NCI-H345 (cell line): Measurements from ENCODE around the gene KCND1.

ENCODE experiments used
- DNase-seq: peaks from one replicate; lab custom pipeline; 2025; lab: John Stamatoyannopoulos, UW

The KCND1 gene

DNA sequence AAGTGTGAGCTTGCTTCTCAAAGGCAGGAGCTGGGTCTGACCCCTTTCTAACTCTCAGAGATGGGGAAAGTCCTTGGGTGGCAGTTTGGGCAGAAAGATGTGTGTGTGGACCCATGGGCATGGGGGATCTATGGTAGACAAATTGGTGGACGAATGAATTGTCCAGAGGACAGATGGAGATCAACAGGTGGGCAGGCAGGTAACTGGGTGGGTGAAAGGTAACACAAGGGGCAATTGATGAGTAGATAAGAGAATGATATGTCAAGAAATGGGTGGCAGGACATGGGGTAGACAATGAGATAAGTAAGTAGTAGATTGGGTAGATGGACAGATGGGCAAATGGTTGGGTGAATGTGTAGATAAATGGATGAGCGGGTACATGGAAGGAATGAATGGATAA, 2.9 kb upstream of the KCND1 start:
- no peak for DNase-seq

DNA sequence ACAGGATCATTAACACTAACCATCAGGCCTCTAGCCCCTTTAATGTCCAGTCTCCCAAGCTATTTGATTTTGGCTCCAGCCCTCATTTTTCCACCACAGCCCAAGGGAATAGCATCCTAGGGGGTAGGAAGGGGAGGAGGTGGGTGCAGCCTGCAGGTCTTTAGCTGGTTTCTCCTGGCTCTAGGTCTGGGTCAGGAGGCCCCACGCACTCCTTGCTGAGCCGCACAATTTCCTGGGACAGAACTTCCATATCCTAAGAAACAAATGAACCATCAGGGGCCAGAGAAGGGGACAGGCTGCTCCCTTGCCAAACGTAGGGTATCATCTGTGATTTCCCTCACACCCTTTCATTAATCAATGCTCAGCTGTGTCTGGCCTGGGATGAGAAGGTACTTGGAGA, 2.4 kb upstream of the KCND1 start:
- no peak for DNase-seq

DNA sequence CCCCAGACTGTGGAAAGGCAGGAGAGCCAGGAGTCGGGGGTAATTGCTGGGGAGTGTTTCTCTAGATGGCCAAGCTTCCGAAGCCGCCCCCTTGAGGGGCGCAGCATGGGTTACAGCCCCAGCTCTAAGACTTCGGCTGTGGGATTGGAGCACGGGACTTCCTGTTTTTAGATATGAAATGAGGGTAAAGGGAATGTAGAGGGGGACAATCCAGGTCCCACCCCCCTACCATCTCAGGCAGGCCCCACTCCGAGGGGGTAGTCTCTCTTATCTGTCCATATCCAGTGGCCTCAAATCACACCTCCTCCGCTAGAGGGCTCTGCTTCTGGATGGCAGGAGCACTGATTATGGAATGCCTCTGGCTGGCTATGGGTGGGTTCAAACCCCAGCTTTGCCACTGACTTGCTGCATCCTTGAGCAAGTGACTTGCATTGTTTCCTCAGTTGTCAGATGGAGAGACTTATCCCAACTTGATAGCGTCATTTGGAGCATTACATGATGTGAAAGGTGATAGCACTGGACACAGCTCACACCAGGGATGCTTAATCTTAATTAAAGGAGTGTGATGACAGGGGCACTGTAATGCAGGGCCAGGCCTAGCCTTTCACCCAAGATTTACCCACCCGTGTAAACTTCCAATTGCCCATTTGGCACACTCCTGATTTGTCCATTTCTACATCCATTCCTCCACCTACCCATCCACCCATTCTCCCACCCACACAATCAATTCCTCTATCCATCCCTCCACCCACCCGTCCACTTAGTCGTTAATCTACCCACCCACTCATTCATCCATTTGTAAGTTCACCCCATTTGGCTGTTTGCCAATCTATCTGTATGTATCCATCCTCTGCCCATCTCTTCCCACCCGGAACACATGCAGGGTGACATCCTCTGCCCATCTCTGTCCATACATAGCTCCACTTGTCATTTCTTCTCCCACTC, 848 bp upstream of the KCND1 start:
- DNase-seq = peak; percentile 30

DNA sequence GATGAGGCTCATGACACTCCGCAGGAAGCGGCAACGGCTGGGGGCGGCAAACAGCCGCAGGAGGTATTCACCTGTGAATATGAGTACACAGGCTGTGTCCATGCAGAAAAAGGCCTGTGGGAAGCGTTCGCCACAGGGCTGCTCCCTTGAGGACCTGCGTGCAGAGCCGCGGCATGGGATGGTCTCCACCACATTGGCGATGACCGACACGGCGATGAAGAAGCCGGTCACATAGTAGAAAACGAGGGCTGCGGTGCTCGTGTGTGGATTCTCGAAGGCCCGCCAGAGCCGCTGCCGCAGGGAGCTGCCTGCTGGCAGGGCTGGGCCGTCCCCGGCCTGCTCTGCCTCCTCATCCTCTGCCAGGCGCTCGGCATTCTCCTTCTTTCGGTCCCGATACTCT, 2.2 kb downstream of the KCND1 start:
- DNase-seq = no peak

DNA sequence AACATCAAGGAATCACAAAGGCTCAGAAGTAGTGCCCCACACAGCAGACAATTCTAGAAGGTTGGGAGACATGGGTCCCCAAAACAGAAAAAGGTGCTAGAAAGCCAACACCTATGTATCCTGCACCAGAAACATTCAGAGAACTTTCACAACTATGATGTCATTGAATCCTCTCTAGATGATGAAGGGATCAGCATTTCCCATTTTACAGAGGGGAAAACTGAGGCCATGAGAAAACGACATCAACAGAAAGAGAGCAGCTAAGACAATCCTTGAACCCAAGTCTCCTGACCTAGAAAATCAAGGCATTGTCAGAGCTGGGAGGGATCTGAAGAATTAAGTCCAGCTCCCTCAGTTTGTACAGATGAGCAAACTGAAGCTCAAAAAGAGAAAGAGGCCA, 3.3 kb downstream of the KCND1 start:
- DNase-seq = no peak

DNA sequence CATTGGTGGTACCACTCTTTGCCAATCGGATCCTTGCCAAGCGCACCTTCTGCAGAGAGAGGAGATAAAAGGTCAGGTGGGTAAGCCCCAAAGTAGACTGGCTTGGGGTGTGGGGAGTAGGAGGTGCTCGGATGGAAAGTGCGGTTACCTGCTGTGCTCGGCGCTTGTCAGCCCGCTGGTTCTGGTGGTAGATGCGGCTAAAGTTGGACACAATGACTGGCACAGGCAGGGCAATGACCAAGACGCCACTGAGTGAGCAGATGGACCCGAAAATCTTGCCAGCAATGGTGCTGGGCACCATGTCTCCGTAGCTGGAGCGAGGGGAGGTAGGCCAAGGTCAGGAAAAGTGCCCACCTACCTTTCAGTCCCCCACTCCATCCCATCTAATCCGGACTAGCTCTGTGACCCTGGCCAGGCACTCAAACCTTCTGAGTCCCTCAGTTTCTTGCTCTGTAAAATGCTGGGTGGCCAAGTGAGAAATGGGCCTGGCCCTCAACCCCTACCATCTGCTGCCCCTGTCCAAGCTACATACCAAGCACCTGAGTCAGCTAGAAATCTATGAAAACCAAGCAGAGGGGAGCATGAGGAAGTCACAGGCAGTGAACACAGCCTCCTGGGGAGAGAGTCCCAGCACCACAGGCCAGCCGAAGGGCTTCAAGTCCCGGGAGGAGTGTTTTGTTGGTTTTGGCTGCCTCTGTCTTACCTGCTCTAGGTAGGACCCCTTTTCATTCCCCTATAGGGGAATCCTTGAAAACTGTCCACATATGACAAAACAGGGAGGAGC, 4.7 kb downstream of the KCND1 start:
- no peak for DNase-seq

DNA sequence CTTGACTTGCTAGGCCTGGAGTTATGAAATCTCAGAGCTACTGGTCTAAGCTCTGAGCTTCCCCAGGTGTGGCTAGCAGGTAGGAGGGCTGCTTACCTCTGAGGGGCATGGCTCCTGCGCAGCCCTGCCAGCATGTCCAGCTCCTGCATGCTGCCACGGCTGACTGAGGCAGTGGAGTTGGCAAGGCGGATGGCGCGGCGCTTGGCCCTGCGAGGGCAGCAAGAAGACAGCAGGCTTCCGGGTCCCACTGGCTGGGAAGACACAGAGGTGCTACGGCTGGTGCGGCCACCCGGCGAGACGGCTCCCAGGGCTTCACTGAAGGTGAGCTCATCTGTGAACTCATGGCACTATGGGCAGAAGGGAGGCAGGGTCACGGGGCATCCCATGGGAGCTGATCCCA, 5.7 kb downstream of the KCND1 start:
- no peak for DNase-seq

DNA sequence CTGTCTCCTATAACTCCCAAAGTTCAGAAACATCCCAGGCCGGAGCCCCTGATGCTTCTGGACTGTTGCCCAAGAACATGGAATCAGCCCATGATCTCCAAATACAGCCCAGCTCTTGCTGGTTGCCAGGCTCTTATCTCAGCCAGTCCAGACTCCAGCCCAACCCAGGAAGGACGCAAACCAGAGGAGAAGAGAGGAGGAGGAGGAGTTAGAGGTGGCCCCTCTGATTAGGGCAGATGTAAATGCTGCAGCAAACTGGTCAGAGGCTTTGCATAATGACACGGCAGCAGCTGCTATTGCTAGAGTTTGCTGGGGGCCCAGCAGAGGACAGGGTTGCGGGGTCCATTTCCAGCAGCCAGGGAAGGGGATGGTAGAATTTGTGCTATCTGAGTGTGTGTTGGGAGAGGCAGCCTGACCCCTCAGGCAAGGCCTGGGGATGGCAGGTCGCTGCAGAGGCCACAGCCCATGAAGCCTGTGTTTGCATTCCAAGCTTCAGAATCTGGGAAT, 10.0 kb downstream of the KCND1 start:
- no peak for DNase-seq

DNA sequence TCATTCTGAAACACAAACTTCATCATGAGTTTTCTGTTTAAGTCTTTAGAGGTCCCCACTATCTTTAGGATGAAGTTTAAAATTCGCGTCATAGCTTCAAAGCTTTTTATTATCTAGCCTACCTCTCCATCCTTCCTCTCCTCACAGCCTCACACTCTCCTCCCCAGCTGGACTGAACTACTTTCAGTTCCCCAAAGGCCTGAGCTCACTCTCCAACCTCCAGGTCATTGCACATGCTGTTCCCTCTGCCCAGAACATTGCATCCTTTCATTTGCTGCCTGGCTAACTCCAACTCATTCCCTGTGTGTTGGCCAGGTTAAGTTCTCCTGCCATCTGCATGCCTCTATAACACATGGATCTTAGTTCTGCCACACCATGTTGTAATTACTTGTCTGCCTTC, 11.4 kb downstream of the KCND1 start:
- DNase-seq = no peak

DNA sequence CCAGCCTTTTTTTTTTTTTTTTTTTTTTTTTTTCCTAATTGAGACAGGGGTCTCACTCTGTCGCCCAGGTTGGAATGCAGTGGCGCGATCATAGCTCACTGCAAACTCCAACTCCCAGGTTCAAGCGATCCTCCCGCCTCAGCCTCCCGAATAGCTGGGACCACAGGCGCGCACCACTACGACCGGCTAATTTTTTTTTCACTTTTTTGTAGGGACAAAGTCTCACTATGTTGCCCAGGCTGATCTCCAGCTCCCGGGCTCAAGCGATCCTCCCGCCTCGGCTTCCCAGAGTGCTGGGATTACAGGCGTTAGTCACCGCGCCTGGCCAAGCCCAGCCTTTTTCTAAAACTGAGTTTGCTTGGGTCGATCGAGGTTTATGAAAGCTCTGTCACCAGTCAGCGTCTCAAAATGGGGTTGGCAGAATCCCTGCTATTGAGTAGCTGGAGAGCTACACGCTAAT, 13.0 kb downstream of the KCND1 start:
- no peak for DNase-seq

DNA sequence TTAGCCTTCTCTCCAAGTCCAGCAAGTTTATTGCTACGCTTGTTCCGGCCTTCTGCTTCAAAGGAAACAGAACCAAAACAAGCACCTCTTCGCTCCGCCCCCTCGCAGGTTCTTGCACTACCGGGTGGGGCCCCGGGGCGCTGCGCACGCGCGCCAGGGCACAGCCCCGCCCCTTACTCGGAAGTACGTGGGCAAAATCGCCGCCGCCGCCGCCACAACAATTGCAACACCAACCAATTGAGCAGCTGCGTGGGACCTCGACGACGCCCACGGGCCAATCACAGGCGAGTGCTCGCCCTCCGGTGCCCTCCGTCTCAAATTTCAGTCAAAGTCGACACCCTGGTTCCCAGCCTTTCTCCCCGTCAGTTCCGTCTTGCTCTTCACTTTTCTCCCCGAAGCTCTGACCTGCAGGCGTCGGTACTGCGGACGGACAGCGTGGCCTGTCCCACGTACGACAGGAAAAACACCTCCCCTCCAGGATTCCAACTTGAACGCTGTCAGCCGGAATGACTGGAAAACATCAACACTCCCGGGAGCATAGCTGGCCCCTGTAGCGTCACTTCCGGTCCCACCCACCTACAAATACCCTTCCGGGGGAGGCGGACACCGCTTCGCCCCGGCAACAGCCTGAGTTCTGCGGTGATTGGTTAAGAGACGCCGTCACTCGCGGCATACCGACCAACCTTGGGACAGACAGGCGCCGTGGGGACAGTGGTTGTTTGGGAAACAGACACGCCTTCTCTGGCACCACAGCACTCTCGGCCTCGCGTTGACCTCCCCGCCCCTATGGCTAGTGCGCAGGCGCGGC, 13.6 kb downstream of the KCND1 start:
- DNase-seq = peak; percentile 97

DNA sequence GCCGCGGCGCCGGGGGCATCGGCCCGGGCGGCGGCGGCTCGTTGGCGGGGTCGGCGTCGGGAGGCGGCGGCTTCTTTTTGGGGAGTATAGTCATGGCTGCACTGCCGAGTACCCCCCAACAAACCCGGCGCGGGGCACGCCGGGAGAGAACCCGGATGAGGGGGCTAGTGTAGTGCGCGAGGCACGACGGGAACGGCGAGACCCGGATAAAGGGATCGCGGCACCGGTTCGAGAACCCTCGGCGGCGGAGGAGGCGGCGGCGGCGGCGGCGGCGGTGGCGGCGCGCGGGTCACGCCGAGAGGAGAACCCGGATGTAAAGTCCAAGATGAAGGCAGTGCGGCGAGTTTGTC, 14.2 kb downstream of the KCND1 start, which contains the start of gene OTUD5:
Gene OTUD5, minus strand, starts transcription at position 131 of the 350 bp plus-strand sequence. Its CDS starts 37 bp downstream, at position 94.
- peak; percentile 83 for DNase-seq

DNA sequence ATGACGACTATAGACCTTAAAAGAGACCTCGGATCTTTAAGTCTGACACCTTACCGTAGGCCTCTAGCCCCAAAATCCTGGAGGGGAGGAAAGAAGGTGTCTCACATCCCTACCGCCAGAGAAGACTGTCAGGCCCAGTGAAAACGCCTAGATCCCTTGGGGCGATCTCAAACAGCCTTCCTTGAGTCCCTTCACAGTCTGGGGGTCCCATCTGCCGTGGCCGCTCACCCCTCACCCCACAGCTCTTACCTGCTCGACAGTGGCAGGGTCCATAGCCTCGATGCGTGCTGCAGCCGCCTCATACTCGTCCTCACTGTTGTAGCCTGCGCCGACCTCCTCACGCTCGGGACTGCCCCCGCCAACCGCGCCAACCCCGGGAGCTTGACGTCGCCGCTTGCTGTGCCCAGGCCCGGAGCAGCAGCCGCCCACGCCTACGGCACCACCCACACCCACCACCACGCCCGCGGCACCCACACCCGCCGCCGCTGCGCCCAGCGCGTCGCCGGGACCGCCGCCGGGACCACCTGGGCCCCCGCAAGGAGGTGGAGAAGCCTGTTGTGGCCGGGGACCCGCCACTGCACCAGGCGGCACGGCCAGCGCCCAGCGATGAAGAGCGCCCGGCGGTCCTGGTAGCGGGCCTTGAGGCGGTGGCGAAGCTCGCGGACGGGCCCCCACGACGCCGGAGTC, 14.8 kb downstream of the KCND1 start:
- DNase-seq = no peak

DNA sequence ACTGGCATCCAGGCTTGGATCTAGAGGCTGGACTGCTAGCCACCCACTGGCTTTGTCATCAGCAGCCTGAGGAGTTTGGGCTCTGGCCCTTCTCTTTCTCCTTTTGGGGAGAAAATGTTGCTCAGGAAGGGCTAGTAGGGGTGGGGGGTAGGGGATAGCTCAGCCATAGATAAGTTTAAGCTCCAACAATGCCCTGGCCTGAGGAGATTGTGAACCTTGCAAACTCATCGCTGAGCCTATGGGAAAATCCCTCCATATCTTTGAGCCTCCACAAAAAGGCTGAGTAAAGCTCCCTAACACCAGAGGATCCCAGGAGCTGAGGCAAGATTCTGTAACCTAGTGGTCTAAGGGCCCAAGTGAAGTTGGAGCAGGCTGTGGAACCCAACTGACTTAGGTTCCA, 23.1 kb downstream of the KCND1 start:
- no peak for DNase-seq

DNA sequence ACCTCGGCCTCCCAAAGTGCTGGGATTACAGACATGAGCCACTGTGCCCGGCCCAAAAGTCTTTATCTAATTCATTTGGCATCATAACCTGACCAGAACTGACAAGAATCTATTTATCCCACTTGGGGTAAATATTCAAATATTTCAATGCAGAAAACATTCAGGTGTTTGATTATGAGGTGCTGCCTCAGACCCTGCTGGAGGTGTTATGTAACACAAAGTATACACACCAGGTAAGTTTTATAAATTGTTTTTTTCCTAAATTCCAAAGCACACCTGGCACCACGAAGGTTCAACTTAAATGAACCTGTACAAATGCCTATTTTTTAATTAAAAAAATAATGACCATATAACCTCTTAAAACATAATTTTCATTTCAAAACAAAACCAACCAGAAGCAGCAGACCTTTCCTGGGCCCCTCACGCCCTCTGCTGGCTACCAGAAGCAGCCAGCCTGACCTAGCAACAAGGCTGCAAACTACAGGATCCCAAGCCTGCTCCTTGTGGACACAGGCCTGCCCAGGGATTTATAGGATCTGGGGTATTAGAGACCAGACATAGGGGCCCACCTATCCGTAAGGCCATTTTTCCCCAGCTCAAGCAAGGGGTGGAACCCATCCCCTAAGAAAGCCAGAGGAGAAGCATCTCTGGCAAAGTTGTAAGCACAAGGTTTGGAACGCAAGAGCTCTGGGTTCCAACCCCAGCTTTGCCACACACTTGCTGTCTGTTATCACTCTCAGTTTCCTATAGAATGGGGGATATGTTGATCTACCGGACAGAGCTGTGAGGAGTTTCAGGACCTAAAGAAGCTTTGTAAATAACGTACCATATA, 25.9 kb downstream of the KCND1 start:
- peak; percentile 16 for DNase-seq

DNA sequence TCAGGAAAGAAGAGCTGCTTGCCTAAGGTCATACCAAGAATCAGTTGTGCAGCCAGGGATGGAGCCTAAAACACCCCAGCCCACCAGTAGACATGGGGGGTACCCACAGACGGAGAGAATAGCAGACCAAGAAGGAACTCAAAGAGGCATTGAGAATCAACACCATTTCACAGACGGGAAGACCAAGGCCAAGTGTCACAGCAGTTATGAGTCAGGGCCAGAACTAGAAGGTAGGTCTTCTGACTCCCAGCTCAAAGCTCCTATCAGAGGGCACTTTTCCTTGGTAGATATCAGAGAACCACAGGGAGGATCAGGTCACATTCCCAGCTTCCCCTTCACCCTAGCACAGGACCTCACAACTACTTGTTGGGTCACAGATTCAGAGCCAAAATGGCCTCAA, 28.7 kb downstream of the KCND1 start:
- DNase-seq = no peak

DNA sequence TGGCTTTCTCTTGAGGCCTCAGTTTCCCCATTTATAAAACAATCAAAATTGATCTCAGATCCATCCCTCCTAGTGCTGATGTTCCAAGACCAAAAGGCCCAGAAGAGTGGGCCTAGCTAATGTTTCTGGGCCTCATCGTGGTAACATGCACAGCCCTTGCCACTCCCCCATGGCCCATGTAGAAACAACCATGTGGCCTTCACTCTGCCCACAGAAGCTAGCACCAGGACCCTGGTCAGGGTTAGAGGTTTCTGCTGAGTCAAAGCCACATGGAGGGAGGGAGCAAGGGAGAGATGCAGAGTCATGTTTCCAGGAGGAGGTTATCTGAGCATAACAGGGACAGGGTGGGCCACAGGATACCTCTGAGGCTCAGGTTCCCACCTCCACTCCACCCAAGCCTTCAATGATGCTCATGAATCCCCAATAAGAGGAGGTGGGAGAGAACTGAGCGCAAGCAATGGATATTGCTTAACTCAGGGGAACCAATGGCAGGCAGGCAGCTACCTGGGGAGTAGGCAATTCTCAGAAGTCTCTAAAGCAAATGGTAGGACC, 31.2 kb downstream of the KCND1 start:
- no peak for DNase-seq

DNA sequence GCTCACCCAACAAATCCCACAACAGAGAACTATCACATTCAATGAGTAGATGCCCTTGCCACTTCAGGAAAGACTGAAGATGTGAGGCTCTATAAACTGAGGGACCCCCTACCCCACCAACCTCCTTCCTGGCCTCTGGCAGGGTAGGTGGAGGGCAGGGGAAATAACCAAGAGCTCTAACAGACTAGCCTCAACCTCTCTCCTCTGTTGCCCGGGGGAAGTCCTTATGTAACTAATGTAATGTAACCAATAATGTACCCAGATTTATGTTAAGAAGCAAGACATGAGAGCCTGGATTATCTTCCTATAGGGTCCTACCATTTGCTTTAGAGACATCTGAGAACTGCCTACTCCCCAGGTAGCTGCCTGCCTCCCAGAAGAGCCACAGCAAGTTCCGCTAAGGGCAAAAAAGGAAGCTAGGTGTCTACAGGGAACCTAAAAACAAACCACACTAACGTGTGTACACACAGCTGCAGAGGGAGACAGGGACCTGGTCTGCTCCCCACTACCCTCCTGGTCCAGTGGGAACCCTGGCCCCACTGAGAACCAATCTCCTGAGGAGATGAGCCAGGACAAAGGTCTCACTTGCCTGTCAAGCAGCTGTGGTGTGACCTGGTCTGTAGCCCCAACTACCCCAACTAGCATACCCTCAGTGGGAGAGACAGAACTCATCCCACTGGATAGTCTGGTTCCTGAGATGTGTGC, 32.0 kb downstream of the KCND1 start:
- no peak for DNase-seq

DNA sequence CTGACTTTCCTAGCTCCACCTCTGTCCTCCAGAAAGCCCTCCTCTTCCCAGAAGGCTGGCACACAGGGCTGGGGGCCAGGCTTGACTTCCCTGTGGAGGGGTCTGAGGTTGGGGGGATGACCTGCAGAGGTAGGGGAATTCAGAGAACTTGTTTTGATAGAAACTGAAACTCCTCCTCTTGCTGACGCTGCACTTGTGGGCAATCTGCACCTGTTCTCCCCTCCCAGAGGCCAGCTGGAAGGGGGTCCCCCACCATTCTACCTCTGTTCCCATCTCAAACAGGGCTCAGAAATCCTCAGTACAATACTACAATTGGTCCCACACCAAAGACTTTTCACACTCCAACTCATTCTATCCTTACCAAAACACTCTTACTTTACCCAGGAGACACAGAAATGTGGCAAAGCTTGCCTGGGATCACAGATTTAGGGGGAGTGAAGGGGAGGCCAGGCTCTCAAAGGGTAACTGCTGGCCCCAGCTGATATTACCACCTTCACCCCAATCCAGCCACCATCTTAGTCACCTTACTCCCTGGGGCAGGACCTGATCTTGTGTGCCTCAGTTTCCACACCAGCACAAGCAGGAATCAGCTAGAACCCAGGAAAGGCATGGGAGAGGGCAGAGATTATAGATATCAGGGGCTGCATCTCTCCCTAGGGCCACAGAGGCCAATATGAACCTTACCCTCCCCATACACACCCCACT, 32.8 kb downstream of the KCND1 start:
- DNase-seq = no peak
